ENCODE data around the gene MAN2C1.
"Not testable (repeated sequence)": the region's sequence is repeated elsewhere in the genome, so short reads cannot be mapped to it uniquely, and the experiment has no call there.

DNA sequence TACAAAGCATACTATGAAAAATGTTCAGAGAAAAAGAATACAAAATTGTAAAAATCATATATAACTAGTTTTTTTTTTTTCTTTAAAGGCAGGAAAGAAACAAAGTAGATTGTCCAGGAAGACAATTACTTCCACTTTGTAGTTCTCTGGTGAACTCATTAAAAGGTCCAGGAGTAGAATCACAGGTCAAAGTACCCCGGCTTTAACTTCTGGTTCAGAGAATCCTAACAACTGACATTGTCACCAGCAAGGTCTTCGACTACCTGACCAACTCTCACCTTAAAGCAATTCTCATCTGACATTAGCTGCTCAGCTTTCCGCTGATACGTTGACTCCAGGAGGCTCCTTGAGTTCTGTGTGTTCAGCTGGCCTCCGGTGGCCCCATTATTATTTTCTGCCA, 15.6 kb upstream of the MAN2C1 start:
- not testable (repeated sequence) for TF ChIP-seq EZH2 (IDR thresholded peaks at IDR 0.05; ENCODE audit: borderline replicate concordance)
- TF ChIP-seq, protein P1, sequence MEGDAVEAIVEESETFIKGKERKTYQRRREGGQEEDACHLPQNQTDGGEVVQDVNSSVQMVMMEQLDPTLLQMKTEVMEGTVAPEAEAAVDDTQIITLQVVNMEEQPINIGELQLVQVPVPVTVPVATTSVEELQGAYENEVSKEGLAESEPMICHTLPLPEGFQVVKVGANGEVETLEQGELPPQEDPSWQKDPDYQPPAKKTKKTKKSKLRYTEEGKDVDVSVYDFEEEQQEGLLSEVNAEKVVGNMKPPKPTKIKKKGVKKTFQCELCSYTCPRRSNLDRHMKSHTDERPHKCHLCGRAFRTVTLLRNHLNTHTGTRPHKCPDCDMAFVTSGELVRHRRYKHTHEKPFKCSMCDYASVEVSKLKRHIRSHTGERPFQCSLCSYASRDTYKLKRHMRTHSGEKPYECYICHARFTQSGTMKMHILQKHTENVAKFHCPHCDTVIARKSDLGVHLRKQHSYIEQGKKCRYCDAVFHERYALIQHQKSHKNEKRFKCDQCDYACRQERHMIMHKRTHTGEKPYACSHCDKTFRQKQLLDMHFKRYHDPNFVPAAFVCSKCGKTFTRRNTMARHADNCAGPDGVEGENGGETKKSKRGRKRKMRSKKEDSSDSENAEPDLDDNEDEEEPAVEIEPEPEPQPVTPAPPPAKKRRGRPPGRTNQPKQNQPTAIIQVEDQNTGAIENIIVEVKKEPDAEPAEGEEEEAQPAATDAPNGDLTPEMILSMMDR (IDR thresholded peaks at IDR 0.05; ENCODE audit: poor library complexity) = not testable (repeated sequence)
